HG03558 (cell line): Measurements from ENCODE around the gene USP11.

Experiments used
- ATAC-seq: cut with Tn5 transposase; IDR thresholded peaks from one replicate; pipeline ENCODE4 v1.9.1; 2021; ENCODE audit warnings: moderate number of reproducible peaks; ENCODE audit not compliant: unreplicated experiment; ENCODE audit errors: extremely low read depth

The USP11 gene

DNA sequence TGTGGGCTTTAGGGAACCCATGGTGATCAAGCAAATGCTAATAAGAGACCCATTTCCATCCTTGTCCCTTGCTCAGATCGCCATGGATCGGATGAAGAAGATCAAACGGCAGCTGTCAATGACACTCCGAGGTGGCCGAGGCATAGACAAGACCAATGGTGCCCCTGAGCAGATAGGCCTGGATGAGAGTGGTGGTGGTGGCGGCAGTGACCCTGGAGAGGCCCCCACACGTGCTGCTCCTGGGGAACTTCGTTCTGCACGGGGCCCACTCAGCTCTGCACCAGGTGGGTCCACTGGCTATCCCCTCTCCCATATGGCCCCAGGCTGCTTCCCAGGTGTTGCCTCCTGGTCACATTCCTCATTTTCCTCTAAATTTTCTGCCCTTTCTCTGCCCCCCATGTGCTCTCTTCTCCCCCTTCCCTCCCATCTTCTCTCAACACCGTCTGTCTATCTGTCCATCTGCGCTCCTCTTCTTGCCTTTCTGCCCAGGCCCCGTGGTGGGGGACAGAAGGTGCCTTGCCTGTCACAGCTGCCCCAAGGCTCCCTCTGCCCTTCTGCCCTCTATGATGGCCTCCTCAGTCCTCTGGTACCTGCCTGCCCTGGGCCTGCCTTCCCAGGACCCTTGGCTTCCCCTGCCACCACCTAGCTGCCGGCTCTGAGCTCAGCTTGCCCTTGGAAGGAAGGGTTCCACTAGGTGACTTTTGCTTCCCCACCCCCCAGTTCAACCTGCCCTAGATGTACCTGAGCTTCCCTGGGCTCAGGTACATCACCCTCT is 9.1 kb upstream of the USP11 start:
- ATAC-seq, result no peak

DNA sequence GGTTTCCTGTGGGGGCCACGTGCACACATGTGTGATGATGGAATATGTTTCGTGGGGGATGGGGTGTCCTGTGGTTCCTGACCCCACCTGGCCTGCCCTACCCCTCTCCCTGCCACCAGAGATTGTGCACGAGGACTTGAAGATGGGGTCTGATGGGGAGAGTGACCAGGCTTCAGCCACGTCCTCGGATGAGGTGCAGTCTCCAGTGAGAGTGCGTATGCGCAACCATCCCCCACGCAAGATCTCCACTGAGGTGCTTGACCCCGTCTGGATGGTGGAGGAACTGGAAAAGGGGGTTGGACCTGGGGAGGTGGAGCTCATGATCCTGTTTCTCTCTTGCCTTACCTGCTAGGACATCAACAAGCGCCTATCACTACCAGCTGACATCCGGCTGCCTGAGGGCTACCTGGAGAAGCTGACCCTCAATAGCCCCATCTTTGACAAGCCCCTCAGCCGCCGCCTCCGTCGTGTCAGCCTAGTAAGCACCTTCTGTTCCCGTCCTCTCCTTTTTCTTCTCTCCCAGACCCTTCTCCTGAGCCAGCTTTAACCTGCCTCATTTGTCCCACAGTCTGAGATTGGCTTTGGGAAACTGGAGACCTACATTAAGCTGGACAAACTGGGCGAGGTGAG is 8.4 kb upstream of the USP11 start:
- ATAC-seq, result no peak

DNA sequence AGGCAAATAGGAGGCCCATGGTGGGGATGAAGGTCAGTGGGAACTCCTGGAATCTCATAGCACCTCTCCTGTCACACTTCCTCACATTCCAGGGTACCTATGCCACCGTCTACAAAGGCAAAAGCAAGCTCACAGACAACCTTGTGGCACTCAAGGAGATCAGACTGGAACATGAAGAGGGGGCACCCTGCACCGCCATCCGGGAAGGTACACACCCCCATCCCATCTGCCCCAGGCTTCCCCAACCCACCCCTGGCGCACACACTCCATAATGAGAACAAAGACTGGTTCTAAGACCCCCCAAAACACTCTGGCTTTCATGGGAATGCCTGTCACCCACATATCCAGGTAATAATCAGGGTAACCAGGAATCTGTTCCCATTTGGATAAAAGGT is 7.9 kb upstream of the USP11 start:
- ATAC-seq, result no peak

DNA sequence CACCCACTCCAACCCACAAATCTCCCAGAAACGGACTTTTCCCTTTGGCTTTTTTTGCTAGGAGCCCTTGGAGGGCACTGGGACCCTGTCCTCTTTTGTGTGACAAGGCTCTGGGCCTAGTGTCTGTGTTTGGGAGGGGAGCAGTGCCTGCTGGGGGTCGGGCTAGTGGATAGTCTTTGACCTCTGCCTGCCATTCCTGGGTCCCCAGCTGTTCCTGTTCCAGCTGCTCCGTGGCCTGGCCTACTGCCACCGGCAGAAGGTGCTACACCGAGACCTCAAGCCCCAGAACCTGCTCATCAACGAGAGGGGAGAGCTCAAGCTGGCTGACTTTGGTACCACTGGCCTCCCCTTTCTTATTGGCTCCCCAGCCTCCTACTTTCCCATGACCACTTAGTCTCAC is 6.7 kb upstream of the USP11 start:
- no peak for ATAC-seq

DNA sequence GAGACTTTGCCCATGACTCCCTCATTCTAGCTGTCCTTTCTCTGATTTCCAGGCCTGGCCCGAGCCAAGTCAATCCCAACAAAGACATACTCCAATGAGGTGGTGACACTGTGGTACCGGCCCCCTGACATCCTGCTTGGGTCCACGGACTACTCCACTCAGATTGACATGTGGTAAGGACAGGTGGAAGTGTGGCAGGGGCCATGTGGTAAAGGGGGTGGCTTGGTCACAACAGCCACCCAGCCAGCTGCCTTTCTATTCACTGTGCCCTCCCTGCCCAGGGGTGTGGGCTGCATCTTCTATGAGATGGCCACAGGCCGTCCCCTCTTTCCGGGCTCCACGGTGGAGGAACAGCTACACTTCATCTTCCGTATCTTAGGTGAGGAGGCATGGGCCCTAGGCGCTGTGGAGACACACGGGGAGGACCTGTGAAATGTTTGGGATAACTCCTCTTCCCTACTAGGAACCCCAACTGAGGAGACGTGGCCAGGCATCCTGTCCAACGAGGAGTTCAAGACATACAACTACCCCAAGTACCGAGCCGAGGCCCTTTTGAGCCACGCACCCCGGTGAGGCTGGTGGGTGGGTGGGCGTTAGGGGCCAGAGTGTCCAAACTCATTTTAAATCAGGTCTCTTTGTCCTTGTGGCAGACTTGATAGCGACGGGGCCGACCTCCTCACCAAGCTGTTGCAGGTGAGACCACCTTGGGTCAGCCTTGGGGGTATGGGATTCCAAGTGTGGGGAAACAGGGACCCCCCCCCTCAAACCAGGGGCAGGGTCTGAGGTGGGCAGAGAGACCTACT is 6.1 kb upstream of the USP11 start:
- no peak for ATAC-seq

DNA sequence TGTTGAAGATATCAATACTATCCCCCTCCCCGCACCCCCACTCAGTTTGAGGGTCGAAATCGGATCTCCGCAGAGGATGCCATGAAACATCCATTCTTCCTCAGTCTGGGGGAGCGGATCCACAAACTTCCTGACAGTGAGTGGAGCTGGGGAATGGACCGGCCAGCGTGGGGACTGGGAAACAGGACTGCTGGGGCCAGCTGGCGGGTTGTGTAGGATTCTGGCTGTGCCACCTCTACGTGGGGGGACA is 5.5 kb upstream of the USP11 start:
- ATAC-seq, result no peak

DNA sequence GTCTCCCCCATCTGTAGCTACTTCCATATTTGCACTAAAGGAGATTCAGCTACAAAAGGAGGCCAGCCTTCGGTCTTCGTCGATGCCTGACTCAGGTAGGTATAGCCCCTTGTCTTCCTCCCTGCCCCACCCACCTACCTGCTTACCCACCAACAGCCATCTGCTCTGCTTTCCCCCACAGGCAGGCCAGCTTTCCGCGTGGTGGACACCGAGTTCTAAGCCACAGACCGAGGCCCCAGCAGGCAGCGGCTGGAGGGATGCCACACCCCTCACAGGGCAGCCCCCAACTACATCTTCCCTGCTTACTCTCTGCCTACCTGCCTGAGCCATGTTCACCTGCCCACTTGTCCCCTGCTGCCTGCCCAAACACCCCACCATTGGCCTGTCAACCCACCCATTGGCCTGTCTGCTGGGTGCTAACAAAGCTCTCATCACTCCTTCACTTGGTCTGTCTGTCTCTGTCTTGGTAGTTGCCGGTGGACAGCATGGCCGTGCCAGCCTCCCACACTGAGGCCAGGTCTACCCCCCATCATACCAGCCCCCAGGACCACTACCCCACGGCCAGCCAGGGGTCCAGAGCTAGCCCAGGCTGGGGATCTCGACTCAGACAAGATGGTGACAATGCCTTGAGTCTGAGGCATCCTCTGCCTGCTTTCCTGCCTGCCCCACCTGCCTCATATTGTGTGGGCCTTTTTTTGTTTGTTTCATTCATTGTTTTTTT is 4.1 kb upstream of the USP11 start:
- no peak for ATAC-seq

DNA sequence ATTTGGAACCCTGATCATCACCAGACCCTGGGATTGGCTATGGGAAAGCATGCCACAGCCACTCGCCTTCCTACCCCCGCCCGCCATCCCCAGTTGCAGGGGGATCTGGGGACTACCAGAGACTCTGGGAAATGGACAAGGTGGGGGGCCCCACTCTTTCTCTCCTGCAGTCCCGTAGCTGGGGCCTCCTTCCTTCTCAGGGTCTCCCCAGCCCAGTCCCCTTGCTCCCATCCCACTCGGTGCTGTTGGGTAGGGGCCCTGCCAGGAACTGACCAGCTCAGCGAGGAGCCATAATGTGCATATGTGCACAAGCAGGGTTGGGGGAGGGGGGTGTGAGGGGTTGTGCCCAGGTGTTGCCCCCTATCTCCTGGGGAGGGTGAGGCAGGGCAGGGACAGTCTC is 3.4 kb upstream of the USP11 start:
- no peak for ATAC-seq

DNA sequence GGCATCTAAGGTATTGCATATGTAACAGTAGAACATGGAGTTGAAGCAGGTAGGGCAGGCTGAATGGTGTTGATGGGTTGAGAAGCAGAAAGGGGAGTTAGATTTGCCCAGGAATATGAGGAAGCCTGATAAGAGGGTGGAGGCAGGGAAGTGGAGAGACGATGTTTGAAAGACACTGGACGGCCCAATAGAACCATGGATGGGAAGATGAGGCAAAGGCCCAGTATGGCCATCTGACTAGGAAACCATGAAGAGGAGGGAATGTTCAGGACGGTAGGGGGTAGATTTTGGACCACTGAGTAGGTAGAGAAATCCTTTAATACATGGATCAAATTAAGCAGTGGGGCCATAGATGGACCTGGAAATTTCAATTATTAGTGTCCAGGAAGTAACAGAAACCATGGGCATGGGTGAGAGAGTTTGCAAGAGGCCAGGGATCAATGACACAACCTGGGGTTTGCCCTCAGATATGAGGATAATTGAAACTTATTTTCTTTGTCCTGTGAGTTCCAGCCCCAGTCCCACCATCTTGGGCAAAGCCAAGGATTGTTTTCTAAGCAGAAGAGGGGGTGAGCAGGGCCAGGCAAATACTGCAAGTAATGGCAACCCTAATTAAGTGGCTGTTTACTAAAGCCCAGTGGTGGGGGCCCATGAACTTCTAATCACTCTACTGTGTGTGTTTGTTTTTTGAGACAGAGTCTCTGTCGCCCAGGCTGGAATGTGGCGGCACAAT is 2.5 kb upstream of the USP11 start:
- ATAC-seq, result no peak

DNA sequence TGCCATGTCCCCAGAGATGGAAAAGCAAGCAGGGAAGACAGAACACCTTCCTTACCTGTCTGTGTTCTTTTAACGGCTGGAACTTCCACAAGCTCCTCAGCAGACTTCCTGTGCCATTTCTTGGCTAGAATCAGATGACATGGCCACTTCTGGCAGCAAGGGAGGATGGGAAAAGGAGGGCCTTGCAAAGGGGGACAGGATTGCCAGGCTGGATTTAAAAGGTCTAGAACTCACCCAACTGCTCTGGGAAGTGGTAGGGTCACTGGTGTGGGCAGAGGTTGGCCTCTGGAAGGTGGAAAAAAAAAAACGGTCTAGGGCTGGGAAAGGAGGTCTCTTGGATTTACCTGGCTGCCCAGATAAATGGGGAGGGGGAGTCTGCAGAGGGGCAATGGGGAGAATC is 1.6 kb upstream of the USP11 start:
- ATAC-seq, result no peak

DNA sequence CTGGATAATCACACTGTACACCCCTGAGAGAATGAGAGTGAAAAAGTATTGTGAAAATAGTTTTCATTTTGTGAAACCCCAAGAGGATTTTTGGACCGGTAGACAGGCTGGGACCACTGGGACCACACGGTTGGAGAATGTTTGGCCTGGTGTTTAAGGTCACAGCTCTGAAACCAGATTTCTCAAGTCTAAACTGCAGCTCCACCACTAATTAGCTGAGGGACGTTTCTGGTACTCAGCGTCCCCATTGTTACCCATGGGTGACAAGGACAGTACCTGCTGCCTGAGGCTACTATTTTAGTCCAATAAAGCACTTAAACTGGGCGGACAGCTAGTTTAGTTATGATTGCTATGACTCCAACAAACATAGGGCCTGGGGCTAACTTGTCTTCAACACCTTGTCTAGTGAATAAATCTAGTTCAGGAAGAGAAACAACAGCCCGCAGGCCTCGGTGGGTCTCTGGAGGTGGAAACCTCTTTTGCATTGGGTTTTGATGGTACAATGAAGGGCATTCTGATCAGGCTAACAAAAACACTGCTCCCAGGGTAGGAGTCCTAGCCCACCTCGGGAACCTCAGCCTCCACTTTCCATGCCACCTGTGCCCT is 509 bp upstream of the USP11 start:
- ATAC-seq, result no peak

DNA sequence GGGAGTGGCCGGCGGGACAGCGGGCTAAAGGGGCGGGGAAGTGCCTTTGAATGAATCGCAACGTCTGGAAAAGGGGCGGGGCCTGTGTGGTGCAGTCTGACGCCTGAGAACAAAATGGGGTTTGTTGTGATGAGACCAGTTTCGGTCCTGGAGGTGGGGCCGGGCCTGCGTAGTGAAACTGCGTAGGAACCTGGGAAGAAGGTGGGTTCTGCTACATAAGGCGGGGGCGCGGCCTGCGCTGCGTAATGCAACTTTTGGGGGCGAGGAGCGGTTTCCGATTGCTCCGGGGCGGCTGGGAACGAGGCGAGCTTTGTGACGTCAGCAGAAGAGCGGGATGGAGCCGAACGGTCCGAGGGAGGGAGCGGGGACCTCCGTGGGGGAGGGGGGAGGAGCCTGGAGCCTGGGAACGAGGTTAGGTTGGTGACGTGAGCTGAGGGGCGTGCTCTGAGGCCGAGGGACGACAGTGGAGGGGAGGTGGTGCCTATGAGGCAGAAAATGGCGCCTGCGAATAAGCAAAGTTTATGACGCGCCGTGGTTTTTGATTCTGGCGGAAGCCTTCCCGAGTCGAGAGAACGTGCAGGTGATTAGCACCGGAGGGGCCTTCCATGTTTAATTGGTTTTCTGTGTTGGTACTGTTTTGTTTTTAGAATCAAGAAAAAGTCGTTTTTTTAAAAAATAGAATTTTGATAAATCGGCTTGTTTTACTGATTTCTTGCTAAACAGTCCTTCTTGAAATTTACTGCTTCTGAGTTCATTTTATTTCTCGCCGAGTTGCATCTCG is 714 bp downstream of the USP11 start:
- peak; percentile 52 for ATAC-seq

DNA sequence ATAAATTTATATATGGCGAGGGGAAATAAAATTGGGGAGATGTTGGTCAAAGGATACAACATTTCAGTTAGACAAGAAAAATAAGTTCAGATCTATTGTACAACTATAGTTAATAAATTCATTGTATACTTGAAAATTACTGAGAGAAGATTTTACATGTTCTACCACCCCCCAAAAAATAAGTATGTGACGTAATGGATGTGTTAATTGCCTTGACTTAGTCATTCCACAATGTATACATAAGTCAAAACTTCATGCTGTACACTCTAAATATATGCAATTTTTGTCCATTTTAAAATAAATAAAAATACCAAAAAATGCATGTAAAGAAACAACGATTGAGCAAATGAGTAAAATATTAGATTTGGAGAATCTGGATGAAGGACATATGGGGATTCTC is 1.8 kb downstream of the USP11 start:
- no peak for ATAC-seq

DNA sequence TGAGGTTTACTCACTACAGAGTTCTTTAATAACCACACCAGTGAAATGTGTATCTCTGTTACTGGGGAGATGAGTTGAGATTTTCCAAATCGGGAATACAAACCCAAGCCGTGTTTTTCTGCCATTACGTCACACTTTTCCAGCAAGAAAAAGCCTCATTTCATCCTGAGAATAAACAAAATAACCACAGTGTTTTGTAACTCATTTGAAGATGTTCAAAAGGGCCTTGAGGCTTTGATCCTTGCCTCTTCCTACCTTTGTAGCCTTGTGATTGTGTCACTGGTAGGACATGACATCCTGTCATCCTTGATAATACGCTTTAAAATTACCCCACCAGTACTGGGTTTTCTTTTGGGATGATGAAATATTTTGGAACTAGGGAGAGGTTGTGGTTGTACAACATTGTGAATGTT is 2.9 kb downstream of the USP11 start:
- ATAC-seq, result no peak

DNA sequence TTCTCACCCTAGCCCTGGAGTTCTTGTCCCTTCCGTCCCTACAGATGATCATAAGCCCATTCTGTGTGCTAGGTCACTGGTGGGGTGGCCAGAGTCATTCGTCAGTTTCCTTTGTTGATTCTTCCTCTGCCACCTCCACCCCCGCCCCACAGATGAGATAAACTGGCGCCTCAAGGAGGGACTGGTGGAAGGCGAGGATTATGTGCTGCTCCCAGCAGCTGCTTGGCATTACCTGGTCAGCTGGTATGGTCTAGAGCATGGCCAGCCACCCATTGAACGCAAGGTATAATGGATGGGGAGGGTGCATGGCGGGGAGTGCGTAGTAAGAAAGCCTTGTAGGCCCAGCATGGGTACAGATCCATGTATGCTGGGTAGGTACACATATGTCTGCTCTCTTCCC is 6.4 kb downstream of the USP11 start:
- no peak for ATAC-seq

DNA sequence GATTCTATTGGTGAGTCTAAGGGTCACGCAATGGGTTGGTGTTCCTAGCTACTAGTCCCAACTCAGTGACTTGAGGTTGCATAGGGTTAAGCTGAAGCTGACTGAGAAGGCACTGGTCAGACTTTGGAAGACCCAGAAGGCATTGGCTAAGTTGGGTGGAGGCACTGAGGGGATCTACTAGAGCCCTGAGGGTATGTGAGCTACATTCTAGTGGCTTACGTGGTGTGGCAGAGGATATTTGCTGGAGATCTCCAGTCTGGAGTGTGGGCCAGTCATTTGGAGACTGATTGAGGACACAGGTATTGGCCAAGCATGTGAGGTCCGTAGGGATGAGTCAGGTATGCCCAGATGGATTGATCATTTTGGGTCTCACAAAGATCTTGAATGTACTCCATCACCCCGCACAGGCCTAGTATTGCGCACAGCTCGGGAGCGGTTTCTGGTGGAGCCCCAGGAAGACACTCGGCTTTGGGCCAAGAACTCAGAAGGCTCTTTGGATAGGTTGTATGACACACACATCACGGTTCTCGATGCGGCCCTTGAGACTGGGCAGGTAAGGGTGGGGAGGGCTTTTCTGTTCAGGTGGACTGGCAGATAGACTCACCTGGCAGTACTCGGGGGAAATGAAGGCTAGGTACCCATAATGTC is 7.2 kb downstream of the USP11 start:
- no peak for ATAC-seq

DNA sequence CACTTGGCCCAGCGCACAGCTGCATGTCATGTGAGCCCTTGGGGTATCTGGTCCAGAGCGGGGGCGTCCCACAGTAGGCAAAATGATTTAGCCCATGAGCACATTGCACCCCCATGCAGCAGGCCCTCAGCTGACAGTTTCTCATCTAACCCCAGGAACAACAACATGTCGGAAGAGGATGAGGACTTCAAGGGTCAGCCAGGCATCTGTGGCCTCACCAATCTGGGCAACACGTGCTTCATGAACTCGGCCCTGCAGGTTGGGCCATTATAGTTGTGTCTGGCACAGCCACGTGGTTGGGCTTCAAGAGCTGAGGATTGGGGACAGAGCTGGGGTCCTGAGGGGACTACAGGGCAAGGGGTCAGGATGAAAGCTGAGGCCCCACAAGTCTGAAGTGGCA is 7.8 kb downstream of the USP11 start:
- no peak for ATAC-seq

DNA sequence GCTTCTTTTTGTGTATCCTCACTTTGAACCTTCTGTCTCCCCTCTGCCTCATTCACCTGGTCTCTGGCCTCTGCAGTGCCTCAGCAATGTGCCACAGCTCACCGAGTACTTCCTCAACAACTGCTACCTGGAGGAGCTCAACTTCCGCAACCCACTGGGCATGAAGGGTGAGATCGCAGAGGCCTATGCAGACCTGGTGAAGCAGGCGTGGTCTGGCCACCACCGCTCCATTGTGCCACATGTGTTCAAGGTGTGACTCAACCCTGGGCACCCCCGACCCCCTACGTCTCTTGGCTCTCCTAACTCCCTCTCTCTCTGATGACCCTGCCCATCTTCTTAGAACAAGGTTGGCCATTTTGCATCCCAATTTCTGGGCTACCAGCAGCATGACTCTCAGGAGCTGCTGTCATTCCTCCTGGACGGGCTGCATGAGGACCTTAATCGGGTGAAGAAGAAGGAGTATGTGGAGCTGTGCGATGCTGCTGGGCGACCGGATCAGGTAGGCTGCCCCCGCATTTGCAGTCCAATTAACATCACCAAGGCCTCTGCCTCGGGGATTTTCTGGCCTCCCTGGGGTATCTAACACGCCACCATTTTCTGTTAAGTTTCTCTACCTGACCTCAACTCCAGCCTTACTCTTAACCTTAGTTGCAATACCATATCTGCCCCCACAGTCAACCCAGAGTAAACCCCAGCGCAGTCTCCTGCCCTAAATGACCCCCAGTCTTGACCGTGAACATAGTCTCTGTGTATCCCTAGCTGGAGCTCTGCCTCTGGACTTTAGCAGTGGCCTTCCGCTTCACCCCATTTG is 8.6 kb downstream of the USP11 start:
- no peak for ATAC-seq
